Activated T-cell treated with anti-CD3 and anti-CD28 coated beads, Interleukin-2, amount 50 U/mL, for 4 hours (primary cell): Measurements from ENCODE around the gene CPT1A. TPM values are rescaled to one million over a fixed set of nuclear protein-coding genes. Genes with fewer than 3 reads are reported as not detected.
A peak's percentile ranks its signal among the peaks of the same experiment; 100 is the strongest.
"Not testable (repeated sequence)": the region's sequence is repeated elsewhere in the genome, so short reads cannot be mapped to it uniquely, and the experiment has no call there.

Source experiments
- ATAC-seq, 2 donors: fragments of 200-7000 bp; cut with Tn5 transposase; one replicate each; pipeline ENCODE4 v1.10.0; 2021
- DNase-seq: peaks from one replicate; pipeline ENCODE4 v3.0.0-alpha.2; 2020
- H3K27me3 Mint-ChIP-seq: one replicate; pipeline ENCODE4 v1.8.0; 2021; ENCODE audit warnings: low read depth, mixed read lengths
- H3K36me3 Mint-ChIP-seq: one replicate; pipeline ENCODE4 v1.8.0; 2022; ENCODE audit warnings: mixed read lengths; ENCODE audit not compliant: insufficient read depth
- H3K4me1 Mint-ChIP-seq: one replicate; pipeline ENCODE4 v1.8.0; 2021; ENCODE audit warnings: low read depth, mixed read lengths
- H3K4me3 Mint-ChIP-seq: one replicate; pipeline ENCODE4 v1.8.0; 2021; ENCODE audit warnings: mild to moderate bottlenecking, moderate library complexity, mixed read lengths
- H3K9me3 Mint-ChIP-seq: one replicate; pipeline ENCODE4 v1.8.0; 2021; ENCODE audit warnings: mixed read lengths
- total RNA-seq, 3 donors: library from RNA; stranded (reverse); gene quantifications; one replicate each; pipeline ENCODE4 v1.2.1, GENCODE V29; 2021

The CPT1A gene
- 10 to 100 TPM; 12.3 to 15.8 (median 14.2) TPM for total RNA-seq

DNA sequence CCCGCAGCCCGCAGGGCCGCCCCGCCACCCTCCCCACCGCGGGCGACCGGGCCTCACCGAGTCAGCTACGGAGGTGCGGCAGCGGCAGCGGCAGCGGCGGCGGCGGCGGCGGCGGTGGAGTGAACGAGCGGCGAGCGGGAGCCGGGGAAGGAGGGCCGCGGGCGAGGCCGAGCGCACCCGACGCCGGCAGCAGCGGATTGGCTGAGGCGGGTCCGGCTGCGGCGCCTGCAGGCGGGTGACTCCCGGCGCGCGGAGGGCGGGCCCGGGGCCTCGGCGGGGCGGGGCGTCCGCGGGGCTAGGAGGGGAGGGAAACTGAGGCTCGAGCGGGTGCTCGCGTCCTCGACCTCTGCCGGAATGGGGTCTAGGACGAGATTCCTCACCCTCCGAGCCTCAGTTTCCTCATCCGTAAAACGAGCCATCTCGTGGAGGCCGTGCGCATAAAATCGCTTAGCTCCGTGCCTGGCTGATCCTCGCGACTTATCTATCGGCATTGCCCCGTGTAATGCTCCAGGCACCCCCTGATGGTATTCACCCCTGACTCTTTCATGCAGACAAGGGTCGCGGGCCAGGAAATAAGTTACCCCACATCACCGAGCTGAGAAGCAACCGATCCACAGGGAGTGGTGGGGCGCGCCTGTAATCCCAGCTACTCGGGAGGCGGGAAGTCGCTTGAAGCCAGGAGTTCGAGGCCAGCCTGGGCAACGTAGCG is at the start of gene CPT1A:
Gene CPT1A (minus strand): TSS at position 199 of the 709 bp plus-strand sequence. CDS start 26,442 bp downstream, outside the sequence.
- no peaks in the 10 kb centered on the region for H3K27me3 Mint-ChIP-seq
- peaks cover 50% of the 10 kb centered on the region for H3K4me1 Mint-ChIP-seq
- H3K4me3 Mint-ChIP-seq: peak within 1 kb of the TSS; percentile 84
- ATAC-seq (peak; percentile 60 to 66), DNase-seq (peak; percentile 54)
- H3K9me3 Mint-ChIP-seq: no peaks in the 10 kb centered on the region
- no peaks in the 10 kb centered on the region for H3K36me3 Mint-ChIP-seq

DNA sequence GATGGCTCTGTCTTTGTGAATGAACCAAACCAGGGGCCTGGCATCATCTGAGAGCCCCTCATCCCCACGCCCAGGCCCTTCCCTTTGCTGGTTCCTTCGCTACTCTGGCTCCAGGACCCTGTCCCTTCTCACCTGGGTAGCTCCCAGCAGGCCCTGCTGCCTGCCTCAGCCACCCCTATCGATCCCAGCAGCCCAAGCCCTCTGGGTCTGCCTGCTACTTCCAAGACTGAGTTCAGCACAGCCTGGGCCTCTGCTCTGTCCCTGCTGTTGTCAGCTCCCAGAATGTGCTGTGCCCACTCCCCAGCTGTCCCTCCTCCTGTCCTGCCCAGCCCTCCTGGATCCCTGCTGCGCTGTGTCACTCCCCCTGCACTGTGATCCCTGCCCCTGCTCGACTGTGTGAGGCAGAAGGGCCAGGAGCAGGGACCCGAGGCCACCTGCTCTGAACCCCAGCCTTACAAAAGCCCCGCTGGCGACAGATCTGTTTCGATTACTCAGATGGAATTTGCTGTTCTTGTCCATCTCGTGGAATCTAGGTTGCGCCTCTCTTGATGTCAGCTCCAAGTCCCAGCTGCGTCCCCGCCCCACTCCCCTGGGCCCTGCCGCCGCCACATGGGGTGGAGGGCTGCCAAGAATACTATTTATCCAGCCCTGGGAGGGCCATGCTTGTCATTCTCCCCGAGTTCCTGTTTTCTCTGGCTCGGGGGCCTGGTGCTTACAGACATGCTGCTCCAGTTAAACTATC is 48.9 kb upstream of the CPT1A start:
- ATAC-seq: peak in 1 of 2 donors; percentile 14
- H3K27me3 Mint-ChIP-seq: no peaks in the 10 kb centered on the region
- no peaks in the 10 kb centered on the region for H3K4me1 Mint-ChIP-seq
- peaks cover 26% of the 10 kb centered on the region for H3K36me3 Mint-ChIP-seq
- DNase-seq: no peak
- H3K9me3 Mint-ChIP-seq: no peaks in the 10 kb centered on the region
- no peak overlapping the region for H3K4me3 Mint-ChIP-seq

GRCh38 chr11:68889948-68890446 is 48.3 kb upstream of the CPT1A start:
- DNase-seq: no peak
- H3K36me3 Mint-ChIP-seq: peaks cover 26% of the 10 kb centered on the region
- no peaks in the 10 kb centered on the region for H3K4me1 Mint-ChIP-seq
- H3K4me3 Mint-ChIP-seq: no peak overlapping the region
- no peaks in the 10 kb centered on the region for H3K27me3 Mint-ChIP-seq
- H3K9me3 Mint-ChIP-seq: no peaks in the 10 kb centered on the region
- peak; percentile 56 to 57 for ATAC-seq

DNA sequence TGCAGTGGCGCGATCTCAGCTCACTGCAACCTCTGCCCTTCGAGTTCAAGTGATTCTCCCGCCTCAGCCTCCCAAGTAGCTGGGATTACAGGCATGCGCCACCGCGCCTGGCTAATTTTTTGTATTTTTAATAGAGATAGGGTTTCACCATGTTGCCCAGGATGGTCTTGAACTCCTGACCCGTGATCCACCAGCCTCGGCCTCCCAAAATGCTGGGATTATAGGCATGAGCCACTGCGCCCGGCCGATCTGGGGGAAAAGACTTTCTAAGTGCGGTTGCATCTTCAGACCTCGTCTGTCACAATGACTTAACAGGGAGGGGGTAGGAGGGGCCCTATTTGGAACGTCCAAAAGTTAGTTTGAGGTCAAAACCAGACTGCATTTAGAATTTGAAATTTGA is 43.1 kb upstream of the CPT1A start:
- not testable (repeated sequence) for H3K27me3 Mint-ChIP-seq, ATAC-seq, H3K4me1 Mint-ChIP-seq, DNase-seq, H3K9me3 Mint-ChIP-seq, H3K36me3 Mint-ChIP-seq, H3K4me3 Mint-ChIP-seq

DNA sequence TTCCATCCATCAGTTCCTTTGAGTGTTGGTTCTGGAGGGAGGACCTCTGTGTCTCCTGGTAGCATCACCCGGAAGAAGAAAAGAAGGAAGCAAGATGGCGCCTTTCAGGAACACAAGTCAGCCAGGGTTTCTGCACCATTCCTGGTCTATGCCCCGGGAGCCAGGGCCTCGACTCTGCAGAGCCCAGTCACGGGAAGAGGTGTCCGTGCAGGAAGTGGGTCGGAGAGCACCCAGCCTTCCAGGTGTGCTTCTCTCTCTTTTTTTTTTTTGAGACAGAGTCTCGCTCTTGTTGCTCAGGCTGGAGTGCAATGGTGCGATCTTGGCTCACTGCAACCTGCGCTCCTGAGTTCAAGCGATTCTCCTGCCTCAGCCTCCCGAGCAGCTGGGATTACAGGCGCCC is 40.7 kb upstream of the CPT1A start:
- no peak for DNase-seq
- Mint-ChIP-seq H3K9me3 (no peaks in the 10 kb centered on the region), H3K27me3 (no peaks in the 10 kb centered on the region), H3K4me1 (no peaks in the 10 kb centered on the region), H3K36me3 (peaks cover 4% of the 10 kb centered on the region), H3K4me3 (no peak overlapping the region)
- ATAC-seq: no peak

DNA sequence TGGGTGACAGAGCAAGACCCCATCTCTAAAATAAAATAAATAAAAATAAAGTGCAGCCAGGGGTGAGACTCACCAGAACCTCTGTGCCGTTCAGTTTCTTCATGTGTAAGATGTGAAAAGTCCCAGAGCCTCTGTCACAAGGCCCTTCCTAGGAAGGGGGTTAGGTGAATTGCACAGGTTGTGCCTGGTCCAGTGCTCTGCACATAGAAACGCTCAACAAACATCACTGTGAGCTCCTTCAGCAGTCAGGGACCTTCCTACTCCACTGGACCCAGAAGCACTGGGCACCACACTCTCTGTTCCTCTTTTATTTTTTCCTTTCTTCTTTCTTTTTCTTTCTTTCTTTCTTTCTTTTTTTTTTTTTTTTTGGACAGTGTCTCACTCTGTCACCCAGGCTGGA is 39.6 kb upstream of the CPT1A start:
- no peak overlapping the region for H3K4me3 Mint-ChIP-seq
- DNase-seq: no peak
- no peak for ATAC-seq
- no peaks in the 10 kb centered on the region for H3K27me3 Mint-ChIP-seq
- no peaks in the 10 kb centered on the region for H3K4me1 Mint-ChIP-seq
- peaks cover 4% of the 10 kb centered on the region for H3K36me3 Mint-ChIP-seq
- H3K9me3 Mint-ChIP-seq: no peaks in the 10 kb centered on the region

GRCh38 chr11:68880851-68881250 is 39.1 kb upstream of the CPT1A start:
- H3K4me1 Mint-ChIP-seq: no peaks in the 10 kb centered on the region
- no peak for ATAC-seq
- no peaks in the 10 kb centered on the region for H3K27me3 Mint-ChIP-seq
- H3K36me3 Mint-ChIP-seq: peaks cover 4% of the 10 kb centered on the region
- H3K4me3 Mint-ChIP-seq: no peak overlapping the region
- no peaks in the 10 kb centered on the region for H3K9me3 Mint-ChIP-seq
- DNase-seq: no peak

DNA sequence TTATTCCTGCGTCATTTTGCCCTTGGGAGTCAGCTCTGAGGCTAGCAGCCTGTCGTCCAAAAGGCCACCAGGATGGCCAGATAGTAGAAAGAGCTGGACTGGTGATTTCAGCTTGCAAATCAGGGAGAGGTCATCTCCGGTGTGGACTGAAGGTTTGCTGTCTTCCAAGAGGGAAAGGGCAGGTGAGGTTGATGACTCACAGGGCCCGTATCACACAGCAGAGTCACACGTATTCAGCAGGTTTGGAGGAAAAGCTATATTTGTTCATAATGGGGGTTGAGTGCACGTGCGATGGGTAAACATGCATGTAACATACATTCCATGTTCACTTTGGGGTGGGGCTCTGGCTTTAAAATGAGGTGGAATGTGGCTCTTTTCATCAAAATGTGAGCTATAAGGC is 36.3 kb upstream of the CPT1A start:
- no peak overlapping the region for H3K4me3 Mint-ChIP-seq
- DNase-seq (no peak), ATAC-seq (no peak)
- H3K27me3 Mint-ChIP-seq: no peaks in the 10 kb centered on the region
- H3K9me3 Mint-ChIP-seq: no peaks in the 10 kb centered on the region
- H3K36me3 Mint-ChIP-seq: peaks cover 2% of the 10 kb centered on the region
- no peaks in the 10 kb centered on the region for H3K4me1 Mint-ChIP-seq

DNA sequence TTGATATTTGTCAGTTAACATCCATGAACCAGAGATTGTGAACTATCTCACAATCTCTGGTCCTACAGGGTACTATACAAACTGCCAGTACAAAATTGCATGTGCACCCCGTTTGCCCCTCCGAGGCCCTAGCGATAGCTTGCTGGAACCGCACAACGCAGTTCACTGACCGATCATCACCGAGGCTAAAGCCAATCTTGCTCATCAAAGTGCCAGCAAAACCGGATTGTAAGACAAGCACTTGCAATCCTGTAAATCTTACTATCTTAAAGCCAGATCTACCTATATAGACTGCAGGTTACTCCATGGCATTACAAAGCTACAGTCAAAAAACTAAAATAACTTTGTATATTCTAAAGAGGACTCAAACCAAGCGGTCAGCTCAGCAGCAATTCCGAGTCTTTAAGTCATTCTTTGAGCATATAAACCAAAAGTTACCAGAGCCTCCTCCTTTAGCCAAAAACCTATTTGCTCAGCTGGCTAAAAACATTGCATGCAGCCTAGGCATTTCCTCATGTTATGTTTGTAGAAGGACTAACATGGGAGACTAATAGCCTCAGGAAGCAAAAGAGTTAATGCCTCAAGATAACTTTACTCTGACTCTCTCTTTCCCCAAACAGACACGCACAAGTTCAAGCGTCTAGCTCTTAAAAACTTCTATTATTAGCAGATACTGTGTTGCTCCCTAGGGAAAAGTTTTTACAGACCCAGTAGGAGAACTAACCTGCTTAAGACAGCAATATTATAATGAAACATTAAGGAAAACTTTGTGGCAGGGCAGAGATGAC is 30.7 kb upstream of the CPT1A start:
- no peaks in the 10 kb centered on the region for H3K9me3 Mint-ChIP-seq
- DNase-seq (no peak), ATAC-seq (no peak)
- H3K4me3 Mint-ChIP-seq: no peak overlapping the region
- peaks cover 24% of the 10 kb centered on the region for H3K27me3 Mint-ChIP-seq
- H3K36me3 Mint-ChIP-seq: peaks cover 5% of the 10 kb centered on the region
- peaks cover 10% of the 10 kb centered on the region for H3K4me1 Mint-ChIP-seq

- no peak for ATAC-seq
- DNase-seq: no peak
- Mint-ChIP-seq H3K4me3 (peak overlapping the region; percentile 69), H3K36me3 (peaks cover 5% of the 10 kb centered on the region), H3K4me1 (peaks cover 10% of the 10 kb centered on the region), H3K9me3 (no peaks in the 10 kb centered on the region), H3K27me3 (peaks cover 24% of the 10 kb centered on the region)
Observed at GRCh38 chr11:68870470-68870869, 28.8 kb upstream of the CPT1A start.

- Mint-ChIP-seq H3K36me3 (peaks cover 8% of the 10 kb centered on the region), H3K27me3 (peaks cover 24% of the 10 kb centered on the region), H3K4me3 (no peak overlapping the region), H3K4me1 (peaks cover 10% of the 10 kb centered on the region), H3K9me3 (peaks cover 3% of the 10 kb centered on the region)
- ATAC-seq (no peak), DNase-seq (no peak)
Observed at GRCh38 chr11:68868221-68868835, 26.6 kb upstream of the CPT1A start.

DNA sequence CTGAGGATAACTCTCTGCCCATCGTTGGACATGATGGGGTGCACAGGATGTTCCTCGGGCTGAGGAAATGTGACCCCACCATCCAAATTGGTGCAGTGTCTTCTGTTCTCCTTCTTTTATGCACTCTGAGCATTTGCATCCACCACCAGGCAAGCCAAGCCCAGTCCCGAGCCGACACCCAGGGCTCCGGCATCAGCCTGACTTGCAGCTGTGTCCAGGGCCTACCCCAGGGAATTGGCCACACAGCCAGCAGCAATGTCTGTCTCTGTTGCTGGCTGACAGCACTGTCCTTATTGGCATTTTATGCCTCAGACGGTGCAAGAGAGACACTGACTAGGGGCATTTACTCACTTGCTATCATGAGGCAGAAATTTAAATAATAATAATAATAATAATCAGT is 25.4 kb upstream of the CPT1A start:
- peaks cover 10% of the 10 kb centered on the region for H3K4me1 Mint-ChIP-seq
- no peak for DNase-seq
- no peak overlapping the region for H3K4me3 Mint-ChIP-seq
- peaks cover 24% of the 10 kb centered on the region for H3K27me3 Mint-ChIP-seq
- peaks cover 9% of the 10 kb centered on the region for H3K36me3 Mint-ChIP-seq
- ATAC-seq: no peak
- H3K9me3 Mint-ChIP-seq: peaks cover 4% of the 10 kb centered on the region

GRCh38 chr11:68865241-68865640 is 23.5 kb upstream of the CPT1A start:
- H3K4me1 Mint-ChIP-seq: peaks cover 10% of the 10 kb centered on the region
- H3K27me3 Mint-ChIP-seq: peaks cover 19% of the 10 kb centered on the region
- peaks cover 9% of the 10 kb centered on the region for H3K36me3 Mint-ChIP-seq
- ATAC-seq (no peak), DNase-seq (no peak)
- H3K4me3 Mint-ChIP-seq: no peak overlapping the region
- peaks cover 4% of the 10 kb centered on the region for H3K9me3 Mint-ChIP-seq
